ENCODE measurements around the gene CDKN3. TPM values are rescaled to one million over a fixed set of nuclear protein-coding genes. Genes with fewer than 3 reads are reported as not detected.

CDKN3 gene
- 10 to 100 TPM; 20.0 to 24.4 (median 21.7) TPM for polyA plus RNA-seq (ENCODE audit: insufficient read length in 4 of 4)

- DNase-seq (ENCODE audit: low read depth in 4 of 4, low spot score in 2 of 4) = peak; percentile 92 to 99 (median 94)
Measured at GRCh38 chr14:54396493-54397335, at the start of gene CDKN3. TSS of gene CDKN3 (plus strand) at chr14:54397007. CDS start at chr14:54397069, 62 bp downstream.

- DNase-seq (ENCODE audit: low read depth in 4 of 4, low spot score in 2 of 4) = no peak
Measured at GRCh38 chr14:54347044-54347443, 49.8 kb upstream of the CDKN3 start.

GRCh38 chr14:54348001-54348611 lies 48.7 kb upstream of the CDKN3 start:
- DNase-seq (ENCODE audit: low read depth in 4 of 4, low spot score in 2 of 4) = peak in 1 of 4 donors; percentile 68

- DNase-seq (ENCODE audit: low read depth in 4 of 4, low spot score in 2 of 4) = no peak
Measured at GRCh38 chr14:54348923-54349620, 47.7 kb upstream of the CDKN3 start.

- DNase-seq (ENCODE audit: low read depth in 4 of 4, low spot score in 2 of 4) = no peak
Measured at GRCh38 chr14:54349713-54350112, 47.1 kb upstream of the CDKN3 start.

- no peak for DNase-seq (ENCODE audit: low read depth in 4 of 4, low spot score in 2 of 4)
Measured at GRCh38 chr14:54350203-54350602, 46.6 kb upstream of the CDKN3 start.

- no peak for DNase-seq (ENCODE audit: low read depth in 4 of 4, low spot score in 2 of 4)
Measured at GRCh38 chr14:54353266-54353665, 43.5 kb upstream of the CDKN3 start.

- no peak for DNase-seq (ENCODE audit: low read depth in 4 of 4, low spot score in 2 of 4)
Measured at GRCh38 chr14:54353694-54354093, 43.1 kb upstream of the CDKN3 start.

- DNase-seq (ENCODE audit: low read depth in 4 of 4, low spot score in 2 of 4) = no peak
Measured at GRCh38 chr14:54354096-54354495, 42.7 kb upstream of the CDKN3 start.

- no peak for DNase-seq (ENCODE audit: low read depth in 4 of 4, low spot score in 2 of 4)
Measured at GRCh38 chr14:54354968-54355641, 41.7 kb upstream of the CDKN3 start.

GRCh38 chr14:54355698-54356097 lies 41.1 kb upstream of the CDKN3 start:
- no peak for DNase-seq (ENCODE audit: low read depth in 4 of 4, low spot score in 2 of 4)

- DNase-seq (ENCODE audit: low read depth in 4 of 4, low spot score in 2 of 4) = no peak
Measured at GRCh38 chr14:54356172-54356571, 40.6 kb upstream of the CDKN3 start.

- DNase-seq (ENCODE audit: low read depth in 4 of 4, low spot score in 2 of 4) = no peak
Measured at GRCh38 chr14:54360667-54361066, 36.1 kb upstream of the CDKN3 start.

- DNase-seq (ENCODE audit: low read depth in 4 of 4, low spot score in 2 of 4) = no peak
Measured at GRCh38 chr14:54362089-54362504, 34.7 kb upstream of the CDKN3 start.

GRCh38 chr14:54362759-54363437 lies 33.9 kb upstream of the CDKN3 start:
- no peak for DNase-seq (ENCODE audit: low read depth in 4 of 4, low spot score in 2 of 4)

- DNase-seq (ENCODE audit: low read depth in 4 of 4, low spot score in 2 of 4) = no peak
Measured at GRCh38 chr14:54364555-54365415, 32.0 kb upstream of the CDKN3 start.

GRCh38 chr14:54366736-54367735 lies 29.8 kb upstream of the CDKN3 start:
- DNase-seq (ENCODE audit: low read depth in 4 of 4, low spot score in 2 of 4) = peak in 1 of 4 donors; percentile 41

- DNase-seq (ENCODE audit: low read depth in 4 of 4, low spot score in 2 of 4) = no peak
Measured at GRCh38 chr14:54368291-54368690, 28.5 kb upstream of the CDKN3 start.

Data from left renal cortex interstitium (tissue), 4 donors.